ENCODE data around the gene SKAP1. TPM values are rescaled to one million over a fixed set of nuclear protein-coding genes. Genes with fewer than 3 reads are reported as not detected.
"Not testable (repeated sequence)": the region's sequence is repeated elsewhere in the genome, so short reads cannot be mapped to it uniquely, and the experiment has no call there.

The SKAP1 gene
- total RNA-seq, 1 donor from 2014 or later = not detected

DNA sequence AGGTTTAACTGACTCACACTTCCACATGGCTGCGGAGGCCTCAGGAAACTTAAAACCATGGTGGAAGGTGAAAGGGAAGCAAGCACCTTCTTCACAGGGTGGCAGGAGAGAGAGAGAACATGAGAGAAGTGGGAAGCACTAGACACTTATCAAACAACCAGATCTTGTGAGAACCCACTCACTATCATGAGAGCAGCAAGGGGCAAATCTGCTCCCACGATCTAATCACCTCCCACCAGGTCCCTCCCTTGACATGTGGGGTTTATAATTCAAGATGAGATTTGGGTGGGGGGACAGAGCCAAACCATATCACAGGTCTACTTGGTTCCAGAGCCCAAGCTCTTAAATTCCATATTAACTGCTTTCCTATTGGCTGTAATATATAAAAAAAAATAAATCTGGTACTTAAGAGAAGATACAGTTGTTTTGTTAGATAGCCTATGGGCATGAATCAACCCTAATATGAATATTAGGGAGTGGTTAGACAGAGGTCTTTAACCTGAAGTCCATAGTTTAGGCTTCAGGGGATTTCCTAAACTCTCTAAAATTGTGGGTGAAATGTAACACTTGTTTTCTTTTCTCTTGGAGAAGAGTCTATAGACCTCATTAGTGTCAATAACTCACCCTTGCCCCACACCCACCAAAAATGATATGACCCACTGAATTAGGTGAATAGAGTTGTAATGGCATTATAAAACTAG is 56.7 kb downstream of the SKAP1 start:
- DNase-seq (ENCODE audit: low spot score) = no peak

DNA sequence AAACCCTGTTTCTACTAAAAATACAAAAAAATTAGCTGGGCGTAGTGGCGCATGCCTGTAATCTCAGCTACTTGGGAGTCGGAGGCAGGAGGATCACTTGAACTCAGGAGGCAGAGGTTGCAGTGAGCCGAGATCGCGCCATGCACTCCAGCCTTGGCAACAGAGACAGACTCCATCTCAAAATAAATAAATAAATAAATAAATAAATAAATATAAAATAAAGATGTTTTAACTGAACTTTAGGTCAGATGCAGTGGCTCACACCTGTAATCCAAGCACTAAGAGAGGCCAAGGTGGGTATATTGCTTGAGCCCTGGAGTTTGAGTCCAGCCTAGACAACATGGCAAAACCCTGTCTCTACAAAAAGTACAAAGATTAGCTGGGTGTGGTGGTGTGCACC is 61.0 kb downstream of the SKAP1 start:
- not testable (repeated sequence) for DNase-seq (ENCODE audit: low spot score)

DNA sequence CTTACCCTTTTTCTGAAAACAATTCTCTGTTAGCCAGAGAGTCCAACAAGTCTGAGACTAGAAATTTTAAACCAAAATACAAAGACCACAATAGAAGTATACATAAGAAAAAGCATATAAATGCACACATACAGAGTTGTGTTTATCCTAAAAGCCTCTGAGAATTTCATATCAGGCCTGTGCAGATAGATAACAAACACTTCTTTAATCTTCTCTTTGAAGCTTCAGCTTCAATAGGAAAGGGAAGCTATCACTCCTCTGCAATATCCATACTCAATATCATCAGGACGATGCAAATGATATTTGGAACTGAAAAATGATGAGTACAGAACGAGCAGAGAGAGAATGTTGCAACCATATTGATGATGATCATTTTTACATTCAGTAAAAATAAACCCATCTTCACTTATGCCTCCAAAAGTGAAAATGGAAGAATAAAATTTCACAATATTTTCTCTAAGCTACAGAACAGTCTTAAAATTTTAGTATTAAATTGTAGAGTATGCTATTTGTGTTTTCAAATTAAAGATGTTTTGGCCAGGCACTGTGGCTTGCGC is 61.6 kb downstream of the SKAP1 start:
- no peak for DNase-seq (ENCODE audit: low spot score)

DNA sequence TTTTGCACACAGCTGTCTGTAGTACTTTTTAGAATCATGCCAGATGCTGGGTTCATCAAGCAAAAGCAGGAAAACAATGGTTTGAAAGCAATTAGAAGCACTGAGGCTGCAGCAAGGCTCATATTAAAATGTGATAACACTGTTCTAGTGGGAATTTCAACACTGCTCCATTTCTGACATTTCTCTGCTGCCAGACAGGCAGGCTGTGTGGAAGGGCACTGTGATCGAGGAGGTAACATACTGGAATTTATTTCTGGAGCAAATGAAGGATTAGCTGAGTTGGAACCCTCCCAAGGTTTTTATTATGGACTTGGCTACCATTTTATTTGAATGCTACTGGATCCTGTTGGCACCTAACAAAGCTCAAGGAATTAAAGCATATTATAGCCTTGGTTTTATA is 66.9 kb downstream of the SKAP1 start:
- no peak for DNase-seq (ENCODE audit: low spot score)

DNA sequence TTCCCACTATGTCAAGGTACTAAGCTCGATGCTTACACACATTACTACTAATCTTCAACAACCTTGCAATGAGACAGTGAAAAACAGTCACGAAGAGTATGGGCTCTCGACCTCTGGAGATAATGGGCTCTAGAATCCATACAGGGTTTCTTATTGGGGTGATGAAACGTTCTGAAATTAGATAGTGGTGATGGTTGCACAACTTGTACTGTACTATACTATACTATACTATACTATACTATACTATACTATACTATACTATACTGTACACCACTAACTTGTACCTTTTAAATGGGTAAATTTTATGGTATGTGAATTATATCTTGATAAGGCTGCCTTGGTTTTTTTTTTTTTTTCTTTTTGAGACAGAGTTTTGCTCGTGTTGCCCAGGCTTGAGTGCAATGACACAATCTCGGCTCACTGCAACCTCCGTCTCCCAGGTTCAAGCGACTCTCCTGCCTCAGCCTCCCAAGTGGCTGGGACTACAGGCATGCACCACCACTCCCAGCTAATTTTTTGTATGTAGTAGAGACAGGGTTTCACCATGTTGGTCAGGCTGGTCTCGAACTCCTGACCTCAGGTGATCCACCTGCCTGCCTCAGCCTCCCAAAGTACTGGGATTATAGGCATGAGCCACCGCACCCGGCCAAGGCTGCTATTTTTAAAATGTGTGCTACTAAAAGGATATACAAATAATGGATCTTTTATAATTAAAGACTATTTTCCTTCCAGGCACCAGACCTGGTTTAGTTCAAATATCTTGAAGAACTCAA is 69.0 kb downstream of the SKAP1 start:
- not testable (repeated sequence) for DNase-seq (ENCODE audit: low spot score)

DNA sequence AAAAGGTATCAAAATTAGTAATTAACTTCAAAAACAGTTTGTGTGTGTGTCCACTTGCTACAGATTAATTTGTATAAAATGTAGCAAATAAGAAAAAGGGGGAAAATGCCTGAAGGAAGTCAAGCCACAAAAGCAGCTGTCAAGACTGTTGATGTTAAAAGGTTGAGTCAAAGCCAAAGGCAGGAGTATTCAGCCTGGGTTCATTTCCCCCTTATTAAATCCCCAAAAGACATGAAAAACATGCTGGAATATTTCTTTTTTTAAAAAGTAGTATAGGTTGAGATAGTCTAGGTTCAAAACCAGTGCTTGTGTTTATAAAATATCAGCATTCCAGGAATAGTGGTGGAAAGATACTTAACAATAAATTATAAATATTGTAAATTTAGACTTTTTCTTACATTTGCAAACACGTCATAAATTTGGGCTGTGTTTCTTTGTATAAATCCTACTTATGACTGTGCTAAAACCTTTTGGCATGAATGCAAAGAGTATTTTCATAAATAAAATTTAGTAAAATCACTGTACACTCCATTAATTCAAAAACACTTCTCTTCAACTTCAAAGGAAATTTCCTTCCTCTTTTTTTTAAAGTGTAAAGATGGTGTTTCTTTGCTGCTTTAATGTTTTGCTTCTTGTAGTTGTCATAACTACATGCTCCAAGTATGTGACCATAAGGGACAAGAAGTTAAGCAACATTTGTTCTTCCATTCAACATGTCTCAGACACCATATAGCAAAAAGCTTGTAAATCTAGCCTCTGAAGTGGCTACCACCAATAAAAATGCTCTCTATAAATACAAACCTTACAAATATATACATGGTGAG is 72.0 kb downstream of the SKAP1 start:
- DNase-seq (ENCODE audit: low spot score) = peak; percentile 28

DNA sequence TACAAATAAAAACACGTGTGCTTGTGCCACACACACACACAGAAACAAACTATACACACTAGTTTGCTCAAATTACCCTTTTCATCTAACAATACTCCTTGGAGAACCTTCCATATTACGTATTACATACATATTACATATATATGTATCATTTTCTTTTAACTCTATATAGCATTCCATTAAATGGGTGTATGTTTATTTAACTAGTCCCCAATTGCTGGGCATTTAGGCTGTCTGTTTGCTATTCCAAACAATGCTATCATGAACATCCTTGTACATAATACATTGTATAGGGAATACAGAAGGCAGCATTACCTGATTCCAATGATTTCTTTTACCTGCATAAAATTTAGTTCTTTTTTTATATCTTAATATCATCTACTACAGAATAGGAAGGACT is 73.1 kb downstream of the SKAP1 start:
- DNase-seq (ENCODE audit: low spot score) = no peak

DNA sequence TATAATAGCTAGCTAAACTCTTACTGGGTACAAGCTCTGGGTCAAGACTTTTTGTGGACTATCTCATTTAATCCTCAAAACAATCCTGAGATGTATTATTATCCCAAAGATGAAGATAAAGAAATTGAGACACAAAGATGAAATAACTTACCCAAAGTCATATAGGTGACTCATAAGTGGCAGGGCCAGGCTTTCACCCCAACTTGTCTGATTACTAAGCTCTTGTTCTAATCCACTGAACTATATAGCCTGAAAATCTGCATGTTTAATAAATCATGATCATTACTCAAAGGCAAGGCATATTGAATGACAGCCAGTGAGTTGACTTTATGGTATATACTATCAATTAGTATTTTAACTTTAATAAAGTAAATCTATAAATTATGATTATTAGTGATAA is 77.4 kb downstream of the SKAP1 start:
- no peak for DNase-seq (ENCODE audit: low spot score)

DNA sequence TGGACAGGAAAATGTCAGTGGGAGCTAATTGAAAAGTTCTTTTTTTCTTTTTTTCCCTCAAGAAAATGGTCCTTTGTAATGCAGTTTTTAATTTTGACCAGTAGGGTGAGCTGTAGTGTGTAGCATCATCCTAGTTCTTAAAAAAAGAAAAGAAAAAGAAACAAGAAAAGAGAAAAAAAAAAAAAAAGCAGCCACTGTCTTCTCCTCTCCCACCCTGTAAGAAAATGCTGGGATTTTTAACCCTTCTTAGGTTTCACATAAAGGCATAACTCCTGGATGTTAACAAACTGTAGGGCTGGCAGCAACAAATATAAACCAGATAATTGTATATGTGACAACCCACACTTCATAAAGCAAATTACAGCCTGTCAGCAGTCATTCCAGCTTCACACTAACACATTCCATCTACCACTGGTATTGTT is 78.1 kb downstream of the SKAP1 start:
- peak; percentile 52 for DNase-seq (ENCODE audit: low spot score)

DNA sequence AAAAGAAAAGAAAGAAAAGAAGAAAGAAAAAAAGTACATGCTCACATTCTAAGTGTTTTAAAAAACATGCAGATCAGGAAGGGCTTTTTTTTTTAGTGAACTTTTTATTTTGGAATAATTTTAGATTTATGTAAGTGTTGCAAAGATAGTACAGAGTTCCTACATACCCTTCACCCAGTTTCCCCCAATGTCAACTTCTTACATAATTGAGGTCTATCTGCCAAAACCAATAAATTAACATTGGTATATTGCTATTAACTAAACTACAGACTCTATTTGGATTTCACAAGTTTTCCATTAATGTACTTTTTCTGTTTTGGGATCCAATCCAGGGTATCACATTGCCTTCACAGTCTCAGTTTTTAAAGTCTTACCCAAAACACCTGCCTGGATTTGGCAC is 81.7 kb downstream of the SKAP1 start:
- no peak for DNase-seq (ENCODE audit: low spot score)

DNA sequence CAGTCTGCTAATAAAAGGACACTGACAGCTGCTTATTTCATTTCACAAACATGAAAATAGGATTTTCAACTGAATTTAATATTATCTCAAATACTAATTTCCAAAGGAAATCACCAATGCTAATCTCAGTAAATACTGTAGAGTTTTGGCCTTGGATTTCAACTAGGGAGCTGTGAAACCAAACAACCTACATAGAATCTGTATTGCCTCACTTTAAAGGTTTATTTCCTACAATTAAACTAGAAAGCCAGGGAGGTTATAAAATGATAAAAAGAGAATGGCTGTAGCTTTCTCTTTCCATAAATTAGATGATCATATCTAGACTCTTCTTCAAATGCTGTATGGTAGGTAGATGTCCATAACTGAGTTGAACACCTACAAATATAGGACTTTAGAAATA is 82.8 kb downstream of the SKAP1 start:
- no peak for DNase-seq (ENCODE audit: low spot score)

DNA sequence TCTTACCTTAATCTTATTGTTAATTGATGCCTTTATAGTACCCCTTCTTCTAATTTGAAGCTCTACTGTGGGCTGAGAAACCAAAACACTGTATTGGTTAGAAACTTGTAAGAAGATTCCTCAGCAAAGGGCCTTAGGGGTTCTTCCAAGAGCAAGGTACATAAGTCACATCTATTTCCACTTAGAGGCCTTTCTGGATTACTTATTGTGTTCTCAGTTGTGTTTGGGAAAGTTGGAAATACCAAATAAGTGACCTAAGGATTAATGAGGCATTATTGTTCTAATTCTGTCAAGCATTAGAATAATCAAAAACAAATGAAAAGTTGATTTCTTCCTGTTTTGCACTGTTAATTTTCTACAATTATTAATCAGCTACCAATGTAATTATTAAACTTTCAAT is 85.8 kb downstream of the SKAP1 start:
- no peak for DNase-seq (ENCODE audit: low spot score)

DNA sequence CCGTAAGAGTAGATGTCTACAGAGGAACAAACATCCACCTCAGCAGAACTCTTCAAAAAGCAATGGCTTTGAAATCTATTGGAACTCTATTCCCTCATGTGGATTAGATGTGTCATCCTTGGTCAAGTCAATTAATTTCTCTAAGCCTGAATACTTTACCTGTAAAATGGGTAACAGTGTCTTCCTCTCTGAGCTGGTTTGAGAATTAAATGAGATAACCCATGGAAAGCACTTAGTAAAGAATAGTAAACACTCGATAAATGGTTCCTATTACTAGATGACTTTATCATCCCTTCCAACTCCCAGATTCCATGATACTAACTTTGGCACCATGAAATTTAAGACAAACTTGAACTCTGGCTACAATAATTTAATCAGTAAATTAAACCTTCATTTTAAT is 89.1 kb downstream of the SKAP1 start:
- no peak for DNase-seq (ENCODE audit: low spot score)

DNA sequence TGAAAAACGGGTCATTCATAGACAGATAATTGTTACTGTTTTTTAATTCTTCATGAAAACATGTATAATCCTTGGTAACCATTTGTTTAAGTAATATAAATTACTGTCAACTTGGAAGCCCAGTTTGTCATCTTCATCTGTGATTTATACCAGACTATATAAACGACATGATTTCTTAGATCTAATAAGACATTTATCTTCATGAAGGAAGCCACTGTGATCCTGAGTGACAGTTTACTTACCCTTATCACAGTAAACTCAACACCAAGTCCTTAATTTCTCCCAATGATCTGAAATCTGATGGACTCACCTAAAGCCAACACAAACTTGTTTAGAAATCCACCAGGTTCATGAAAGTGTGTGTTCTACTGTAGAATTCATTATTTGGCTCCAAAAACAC is 91.3 kb downstream of the SKAP1 start:
- no peak for DNase-seq (ENCODE audit: low spot score)

DNA sequence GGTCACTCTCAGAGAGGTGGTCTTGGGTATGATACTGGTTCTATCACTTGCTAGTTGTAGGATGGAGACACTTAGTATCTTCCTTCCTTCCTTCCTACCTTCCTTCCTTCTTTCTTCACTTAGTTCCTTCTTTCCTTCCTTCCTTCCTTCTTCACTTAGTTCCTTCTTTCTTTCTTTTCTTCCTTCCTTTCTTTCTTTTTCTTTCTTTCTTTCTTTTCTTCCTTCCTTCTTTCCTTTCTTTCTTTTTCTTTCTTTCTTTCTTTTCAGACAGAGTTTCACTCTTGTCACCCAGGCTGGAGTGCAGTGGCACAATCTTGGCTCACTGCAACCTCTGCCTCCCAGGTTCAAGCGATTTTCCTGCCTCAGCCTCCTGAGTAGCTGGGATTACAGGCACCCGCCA is 92.1 kb downstream of the SKAP1 start:
- DNase-seq (ENCODE audit: low spot score) = not testable (repeated sequence)

DNA sequence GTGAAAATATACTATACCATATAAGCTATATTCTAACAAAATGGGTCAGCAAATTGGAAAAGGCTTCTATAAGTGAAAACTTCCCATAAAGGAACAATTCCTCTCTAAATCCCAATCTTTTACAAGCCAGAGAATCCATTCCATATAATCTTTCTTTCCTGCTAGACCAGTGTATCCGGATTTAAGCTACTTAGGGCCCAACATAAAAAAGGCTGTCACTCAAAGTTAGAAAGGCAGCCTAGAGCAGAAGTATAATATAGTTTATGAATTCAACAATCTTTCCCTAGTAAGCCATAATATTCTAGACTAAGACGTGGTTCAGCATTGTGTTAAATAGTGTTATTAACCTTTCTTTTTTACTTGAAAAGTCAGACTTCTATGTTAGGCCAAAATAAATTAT is 93.0 kb downstream of the SKAP1 start:
- DNase-seq (ENCODE audit: low spot score) = no peak

DNA sequence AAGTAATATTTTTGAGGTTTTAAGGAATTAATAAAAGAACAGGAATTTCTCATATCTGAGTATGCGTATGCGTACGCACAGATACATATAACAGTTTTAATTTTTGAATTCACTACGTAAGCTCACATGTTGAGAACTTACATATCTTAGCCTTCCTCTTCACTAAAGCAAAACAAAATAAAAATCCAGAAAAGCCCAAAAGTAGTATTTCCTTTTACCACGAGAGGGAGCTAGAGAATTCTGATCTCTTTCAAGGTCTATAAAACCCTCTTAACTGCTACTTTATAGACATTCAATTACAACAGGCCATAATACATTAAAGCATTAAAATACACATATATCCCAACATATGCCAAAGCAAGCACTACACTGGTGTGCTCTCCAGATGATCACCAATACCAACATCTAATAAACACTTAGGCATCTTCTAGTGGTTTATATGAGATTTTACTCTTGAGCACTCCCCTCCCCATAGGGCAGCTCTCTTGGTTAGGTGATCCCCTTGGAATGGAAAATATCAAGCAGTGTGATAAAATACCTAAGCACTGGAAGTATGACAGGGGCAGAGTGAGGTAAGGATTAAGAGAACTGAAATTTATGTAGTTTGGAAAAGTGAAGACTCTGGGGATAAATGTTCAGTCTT is 94.0 kb downstream of the SKAP1 start:
- DNase-seq (ENCODE audit: low spot score) = peak; percentile 81

DNA sequence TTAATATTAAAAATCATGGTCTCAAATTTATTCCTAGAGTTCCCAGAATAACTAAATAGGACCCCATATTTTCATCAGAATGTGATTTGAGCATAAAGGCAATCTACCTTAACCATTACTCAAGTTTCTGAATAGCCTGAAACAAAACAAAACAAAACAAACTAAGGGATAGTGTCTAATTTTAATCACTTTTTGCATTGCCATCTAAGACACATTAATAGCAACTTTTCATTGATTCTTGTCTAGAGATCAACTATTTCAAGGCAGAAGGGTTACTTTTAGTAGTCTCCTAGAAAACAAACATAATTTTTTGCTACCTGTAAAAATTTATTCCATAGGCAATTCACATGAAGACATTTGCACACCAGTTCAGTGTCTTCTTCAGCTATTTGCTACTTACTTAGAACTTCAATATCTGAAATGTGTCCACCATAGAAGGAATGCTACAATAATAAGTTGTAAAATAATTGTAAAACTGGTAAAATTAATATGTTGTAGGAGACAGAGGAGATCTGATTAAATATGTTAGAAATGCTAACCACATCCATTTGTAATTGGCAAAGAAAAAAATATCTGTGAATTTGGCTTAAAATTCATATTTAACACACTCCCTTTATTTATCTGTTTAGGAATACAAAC is 94.7 kb downstream of the SKAP1 start:
- DNase-seq (ENCODE audit: low spot score) = no peak

DNA sequence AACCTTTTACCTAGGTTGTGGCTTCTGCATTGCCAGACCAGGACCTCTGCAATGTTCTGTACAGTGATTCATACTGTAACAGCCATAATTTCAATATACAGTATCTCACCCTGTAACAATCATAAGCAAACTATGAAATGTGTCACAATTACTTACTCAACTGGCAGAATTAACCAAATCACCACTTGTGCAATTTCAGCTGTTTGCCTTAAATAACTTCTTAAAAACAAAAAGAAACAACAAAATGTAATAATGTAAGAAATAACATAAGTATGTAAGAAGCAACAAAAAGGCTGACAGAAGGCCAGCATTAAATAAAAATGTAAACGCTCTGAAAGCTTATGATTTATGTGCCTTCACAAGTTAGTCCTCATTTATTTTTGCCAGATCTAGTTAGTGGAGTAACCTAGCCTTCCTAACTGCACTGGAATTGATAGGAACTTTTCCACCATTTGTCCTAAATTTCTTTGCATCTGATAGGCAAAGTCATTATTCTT is 96.9 kb downstream of the SKAP1 start:
- DNase-seq (ENCODE audit: low spot score) = no peak

DNA sequence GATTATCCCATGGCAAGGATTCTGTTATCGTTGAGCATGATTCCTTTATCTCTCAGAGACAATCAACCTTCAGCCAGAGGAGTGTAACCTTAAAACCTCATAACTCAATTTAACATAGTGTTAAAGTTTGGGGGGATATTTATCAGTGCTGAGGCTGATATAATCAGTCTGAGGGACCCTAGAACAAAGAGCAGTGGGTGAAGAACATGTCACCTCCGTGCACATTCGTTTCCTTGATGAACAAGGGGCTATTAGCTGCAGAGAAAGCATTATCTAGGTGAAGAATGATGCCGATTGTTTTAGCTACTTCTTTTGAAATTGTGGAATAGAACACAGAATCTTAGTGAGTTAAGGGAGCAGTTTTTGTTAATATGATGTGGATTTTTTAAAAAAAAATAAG is 99.1 kb downstream of the SKAP1 start:
- no peak for DNase-seq (ENCODE audit: low spot score)

DNA sequence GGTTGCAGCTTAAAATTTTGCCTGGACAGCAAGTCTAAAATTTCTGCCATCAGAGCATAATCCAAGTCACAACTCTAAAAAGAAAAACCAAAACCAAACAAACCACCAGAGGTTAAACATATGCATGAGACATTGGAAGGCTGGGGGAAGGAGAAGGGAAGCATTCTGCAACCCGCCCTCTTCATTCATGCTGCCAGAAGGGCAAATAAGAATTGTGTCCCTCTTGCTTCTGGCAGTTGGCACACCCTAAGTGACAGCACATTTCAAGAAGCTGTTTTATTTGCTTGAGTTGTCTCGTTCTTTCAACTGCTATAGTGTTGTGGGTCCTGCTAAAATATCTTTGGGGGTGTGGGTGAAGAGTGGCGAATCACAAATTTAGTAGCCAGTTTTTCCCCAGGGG is 99.6 kb downstream of the SKAP1 start:
- DNase-seq (ENCODE audit: low spot score) = no peak

Measured in umbilical cord (tissue), 2 donors.